ENCODE results near the gene UBAC1.
A peak's percentile ranks its signal among the peaks of the same experiment; 100 is the strongest.
"Not testable (repeated sequence)": the region's sequence is repeated elsewhere in the genome, so short reads cannot be mapped to it uniquely, and the experiment has no call there.

The UBAC1 gene

GRCh38 chr9:135921749-135922310 lies 39.3 kb downstream of the UBAC1 start:
- DNase-seq (ENCODE audit: low read depth in 2 of 2): no peak

GRCh38 chr9:135920973-135921585 lies 40.1 kb downstream of the UBAC1 start:
- no peak for DNase-seq (ENCODE audit: low read depth in 2 of 2)

- DNase-seq (ENCODE audit: low read depth in 2 of 2): no peak
Observed at GRCh38 chr9:135920256-135920930, 40.8 kb downstream of the UBAC1 start.

- DNase-seq (ENCODE audit: low read depth in 2 of 2): no peak
Observed at GRCh38 chr9:135919318-135919890, 41.8 kb downstream of the UBAC1 start.

- DNase-seq (ENCODE audit: low read depth in 2 of 2): not testable (repeated sequence)
Observed at GRCh38 chr9:135916227-135916626, 44.9 kb downstream of the UBAC1 start.

GRCh38 chr9:135914921-135915320 lies 46.3 kb downstream of the UBAC1 start:
- no peak for DNase-seq (ENCODE audit: low read depth in 2 of 2)

- not testable (repeated sequence) for DNase-seq (ENCODE audit: low read depth in 2 of 2)
Observed at GRCh38 chr9:135911233-135911632, 49.9 kb downstream of the UBAC1 start.

- DNase-seq (ENCODE audit: low read depth in 2 of 2): no peak
Observed at GRCh38 chr9:135910757-135911156, 50.4 kb downstream of the UBAC1 start.

- DNase-seq (ENCODE audit: low read depth in 2 of 2): no peak
Observed at GRCh38 chr9:135910216-135910615, 51.0 kb downstream of the UBAC1 start.

GRCh38 chr9:135909371-135909770 lies 51.8 kb downstream of the UBAC1 start:
- DNase-seq (ENCODE audit: low read depth in 2 of 2): no peak

- DNase-seq (ENCODE audit: low read depth in 2 of 2): no peak
Observed at GRCh38 chr9:135908754-135909204, 52.4 kb downstream of the UBAC1 start.

- no peak for DNase-seq (ENCODE audit: low read depth in 2 of 2)
Observed at GRCh38 chr9:135908093-135908753, 53.0 kb downstream of the UBAC1 start.

- DNase-seq (ENCODE audit: low read depth in 2 of 2): peak; percentile 87 to 89
Observed at GRCh38 chr9:135907431-135908092, 53.6 kb downstream of the UBAC1 start, which contains the start of gene CAMSAP1. CAMSAP1 (minus strand) TSS chr9:135907546; CDS start chr9:135907159, 387 bp downstream.

- no peak for DNase-seq (ENCODE audit: low read depth in 2 of 2)
Observed at GRCh38 chr9:135907006-135907430, 54.2 kb downstream of the UBAC1 start.

GRCh38 chr9:135906291-135907005 lies 54.7 kb downstream of the UBAC1 start:
- no peak for DNase-seq (ENCODE audit: low read depth in 2 of 2)

GRCh38 chr9:135905380-135906258 lies 55.6 kb downstream of the UBAC1 start:
- peak; percentile 57 to 63 for DNase-seq (ENCODE audit: low read depth in 2 of 2)

GRCh38 chr9:135903786-135904520 lies 57.2 kb downstream of the UBAC1 start:
- no peak for DNase-seq (ENCODE audit: low read depth in 2 of 2)

- DNase-seq (ENCODE audit: low read depth in 2 of 2): no peak
Observed at GRCh38 chr9:135903358-135903656, 57.9 kb downstream of the UBAC1 start.

- DNase-seq (ENCODE audit: low read depth in 2 of 2): no peak
Observed at GRCh38 chr9:135902655-135903357, 58.4 kb downstream of the UBAC1 start.

All from stimulated activated CD4-positive, alpha-beta T cell treated with anti-CD3 and anti-CD28 coated beads, Interleukin-12 subunit alpha, Interleukin-12 subunit beta, amount 100 ng/mL, for 24 hours (primary cell).